Stimulated activated CD4-positive, alpha-beta T cell treated with anti-CD3 and anti-CD28 coated beads, Interleukin-1b, Interleukin-23, amount 100 ng/mL, for 24 hours (primary cell): ENCODE measurements around the gene NDE1.
"Not testable (repeated sequence)": the region's sequence is repeated elsewhere in the genome, so short reads cannot be mapped to it uniquely, and the experiment has no call there.

Experiments
- DNase-seq, 4 experiments: peaks; one replicate each; pipeline ENCODE4 v3.0.0-alpha.2; 2020; ENCODE audit warnings: low read depth in 4 of 4, low spot score in 1 of 4

The NDE1 gene

GRCh38 chr16:15694499-15694898 is 44.5 kb downstream of the NDE1 start:
- no peak for DNase-seq

- no peak for DNase-seq
These were observed 49.8 kb downstream of the NDE1 start for GRCh38 chr16:15699819-15700218.

GRCh38 chr16:15701367-15701766 is 51.3 kb downstream of the NDE1 start:
- no peak for DNase-seq

GRCh38 chr16:15701975-15702970 is 52.2 kb downstream of the NDE1 start:
- DNase-seq: no peak

- no peak for DNase-seq
These were observed 53.1 kb downstream of the NDE1 start for GRCh38 chr16:15703029-15703736.

GRCh38 chr16:15704545-15704987 is 54.5 kb downstream of the NDE1 start:
- DNase-seq: peak; percentile 58 to 66 (median 64)

GRCh38 chr16:15705064-15705565 is 55.1 kb downstream of the NDE1 start:
- DNase-seq: no peak

GRCh38 chr16:15707332-15707731 is 57.3 kb downstream of the NDE1 start:
- DNase-seq: no peak

- DNase-seq: no peak
These were observed 58.1 kb downstream of the NDE1 start for GRCh38 chr16:15708096-15708495.

GRCh38 chr16:15708997-15709396 is 59.0 kb downstream of the NDE1 start:
- DNase-seq: no peak

GRCh38 chr16:15714393-15715172 is 64.5 kb downstream of the NDE1 start:
- no peak for DNase-seq

- DNase-seq: no peak
These were observed 65.2 kb downstream of the NDE1 start for GRCh38 chr16:15715221-15715620.

- no peak for DNase-seq
These were observed 66.8 kb downstream of the NDE1 start for GRCh38 chr16:15716694-15717447.

- no peak for DNase-seq
These were observed 71.0 kb downstream of the NDE1 start for GRCh38 chr16:15721018-15721417.

- DNase-seq: no peak
These were observed 73.8 kb downstream of the NDE1 start for GRCh38 chr16:15723808-15724207.

GRCh38 chr16:15725641-15726240 is 75.7 kb downstream of the NDE1 start:
- DNase-seq: no peak

GRCh38 chr16:15726715-15727114 is 76.7 kb downstream of the NDE1 start:
- no peak for DNase-seq

GRCh38 chr16:15727697-15728096 is 77.7 kb downstream of the NDE1 start:
- not testable (repeated sequence) for DNase-seq

- no peak for DNase-seq
These were observed 79.1 kb downstream of the NDE1 start for GRCh38 chr16:15729152-15729551.

GRCh38 chr16:15732416-15732815 is 82.4 kb downstream of the NDE1 start:
- no peak for DNase-seq
